ENCODE measurements around the gene MPPE1.
A peak's percentile ranks its signal among the peaks of the same experiment; 100 is the strongest.

Gene MPPE1

DNA sequence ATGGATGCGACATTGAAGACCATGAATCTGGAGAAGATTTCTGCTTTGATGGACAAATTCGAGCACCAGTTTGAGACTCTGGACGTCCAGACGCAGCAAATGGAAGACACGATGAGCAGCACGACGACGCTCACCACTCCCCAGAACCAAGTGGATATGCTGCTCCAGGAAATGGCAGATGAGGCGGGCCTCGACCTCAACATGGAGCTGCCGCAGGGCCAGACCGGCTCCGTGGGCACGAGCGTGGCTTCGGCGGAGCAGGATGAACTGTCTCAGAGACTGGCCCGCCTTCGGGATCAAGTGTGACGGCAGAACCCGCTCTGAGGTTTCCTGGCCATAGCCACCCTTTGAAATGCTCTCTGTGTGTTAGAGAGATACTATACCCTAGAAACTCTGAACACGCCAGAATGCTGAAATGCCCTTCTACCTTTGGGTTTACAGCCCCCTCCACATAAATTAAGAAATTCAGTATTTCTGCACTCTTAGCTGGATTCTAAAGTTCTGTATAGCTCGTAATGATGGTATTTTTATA, 56.2 kb downstream of the MPPE1 start:
- DNase-seq, result peak; percentile 61

DNA sequence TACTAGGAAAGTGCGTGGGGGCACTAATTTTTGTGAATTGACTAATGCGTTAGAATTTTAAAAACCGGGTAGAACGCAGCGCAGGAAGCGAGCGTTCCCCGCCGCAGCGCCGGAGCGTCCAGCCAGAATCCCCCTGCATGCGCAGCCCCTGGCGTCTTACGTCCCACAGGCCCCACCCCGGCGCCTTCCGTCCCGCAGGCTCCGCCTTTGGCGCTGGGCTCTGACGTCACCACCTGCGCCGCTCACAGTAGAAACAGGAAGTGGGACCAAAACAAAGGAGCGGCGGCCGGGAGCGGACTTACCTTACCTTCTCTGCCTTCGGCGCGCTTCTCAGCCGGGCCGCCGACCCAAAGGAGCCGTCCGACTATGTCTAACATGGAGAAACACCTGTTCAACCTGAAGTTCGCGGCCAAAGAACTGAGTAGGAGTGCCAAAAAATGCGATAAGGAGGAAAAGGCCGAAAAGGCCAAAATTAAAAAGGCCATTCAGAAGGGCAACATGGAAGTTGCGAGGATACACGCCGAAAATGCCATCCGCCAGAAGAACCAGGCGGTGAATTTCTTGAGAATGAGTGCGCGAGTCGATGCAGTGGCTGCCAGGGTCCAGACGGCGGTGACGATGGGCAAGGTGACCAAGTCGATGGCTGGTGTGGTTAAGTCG, 56.8 kb downstream of the MPPE1 start, which contains the start of gene CHMP1B:
Gene CHMP1B, plus strand, starts transcription at position 268 of the 660 bp plus-strand sequence. Its CDS starts 99 bp downstream, at position 367.
- peak; percentile 99 for DNase-seq

DNA sequence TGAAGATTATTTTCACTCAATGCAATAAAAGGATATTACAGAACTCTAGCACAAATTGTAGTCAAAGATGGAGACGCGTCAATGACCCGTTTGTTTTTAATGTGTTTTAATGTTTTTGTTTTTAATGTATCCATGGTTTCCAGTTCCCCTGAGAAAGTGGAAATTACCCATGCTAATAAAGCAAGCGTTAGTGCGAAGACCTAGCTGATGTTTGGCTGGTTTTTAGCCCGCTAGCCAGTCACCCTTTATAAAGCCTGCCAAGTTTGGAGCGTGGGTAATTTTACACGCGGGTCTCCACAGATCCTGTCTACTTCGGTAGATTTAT, 57.3 kb downstream of the MPPE1 start:
- DNase-seq, result peak; percentile 77

DNA sequence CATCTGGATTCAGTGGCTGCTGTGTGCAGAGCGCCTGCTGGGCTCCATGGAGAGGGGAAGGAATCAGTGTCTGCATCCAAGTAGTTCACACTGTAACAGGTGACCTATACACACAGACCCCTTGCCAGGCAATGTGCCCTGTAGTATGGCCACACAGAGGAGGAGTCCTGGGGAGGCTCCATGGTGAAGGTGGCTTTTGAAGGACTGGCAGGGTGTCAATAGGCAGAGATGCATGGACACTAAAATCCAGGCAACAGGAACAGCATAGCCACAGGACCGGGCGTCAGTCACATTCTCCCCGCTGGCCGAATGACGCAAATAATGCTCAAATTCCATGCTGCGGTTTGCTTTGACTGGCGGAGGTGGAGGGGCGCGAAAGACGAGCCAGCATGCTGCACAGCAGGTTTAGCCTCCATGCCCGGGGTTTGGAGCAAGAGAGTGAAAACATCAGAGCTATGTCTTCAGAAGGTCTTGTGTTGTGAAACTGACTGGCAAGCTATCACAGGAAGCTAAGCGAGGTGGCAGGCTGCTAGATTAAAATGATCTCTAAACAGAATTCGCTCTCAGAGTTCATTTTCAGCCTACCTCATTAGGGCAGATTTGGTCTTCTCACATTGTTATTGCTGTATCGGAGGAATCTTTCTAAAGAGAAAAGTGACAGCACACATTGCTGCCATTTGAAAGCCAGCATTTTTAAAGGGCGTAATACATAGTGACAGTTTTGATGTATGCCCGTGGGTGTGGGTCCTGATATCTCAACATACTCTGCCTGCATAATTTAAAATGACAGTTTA, 58.1 kb downstream of the MPPE1 start:
- peak; percentile 86 for DNase-seq

DNA sequence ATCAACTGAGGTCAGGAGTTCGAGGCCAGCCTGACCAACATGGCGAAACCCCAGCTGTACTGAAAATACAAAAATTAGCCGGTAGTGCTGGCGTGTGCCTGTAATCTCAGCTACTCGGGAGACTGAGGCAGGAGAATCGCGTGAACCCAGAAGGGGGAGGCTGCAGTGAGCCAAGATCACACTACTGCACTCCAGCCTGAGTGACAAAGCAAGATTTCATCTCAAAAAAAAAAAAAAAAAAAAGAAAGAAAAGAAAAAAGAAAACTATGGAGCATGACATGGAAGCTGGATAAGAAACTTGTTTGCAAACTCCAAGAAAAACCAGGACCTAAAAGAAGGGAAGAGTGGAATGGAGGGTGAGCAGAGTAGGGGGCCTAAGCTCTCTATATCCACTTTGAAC, 58.8 kb downstream of the MPPE1 start:
- DNase-seq, result no peak

DNA sequence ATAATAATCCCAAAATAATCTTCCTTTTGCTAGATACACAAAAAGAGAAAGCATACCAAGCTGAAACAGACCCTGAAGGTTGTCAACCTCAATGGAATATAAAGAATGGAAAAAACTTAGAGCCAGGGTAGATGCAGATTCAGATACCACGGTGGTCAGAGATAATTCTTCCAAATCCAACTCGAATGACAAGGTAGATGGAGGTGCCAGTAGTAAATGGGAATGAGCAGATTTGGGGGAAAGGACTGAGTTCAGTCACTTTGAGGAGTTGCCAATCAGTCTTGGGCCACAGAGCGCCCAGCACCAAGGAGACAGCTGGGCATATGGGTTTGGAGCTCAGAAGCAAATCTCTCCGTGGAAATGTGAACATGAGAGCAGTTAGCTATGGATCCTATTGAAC, 60.3 kb downstream of the MPPE1 start:
- no peak for DNase-seq

DNA sequence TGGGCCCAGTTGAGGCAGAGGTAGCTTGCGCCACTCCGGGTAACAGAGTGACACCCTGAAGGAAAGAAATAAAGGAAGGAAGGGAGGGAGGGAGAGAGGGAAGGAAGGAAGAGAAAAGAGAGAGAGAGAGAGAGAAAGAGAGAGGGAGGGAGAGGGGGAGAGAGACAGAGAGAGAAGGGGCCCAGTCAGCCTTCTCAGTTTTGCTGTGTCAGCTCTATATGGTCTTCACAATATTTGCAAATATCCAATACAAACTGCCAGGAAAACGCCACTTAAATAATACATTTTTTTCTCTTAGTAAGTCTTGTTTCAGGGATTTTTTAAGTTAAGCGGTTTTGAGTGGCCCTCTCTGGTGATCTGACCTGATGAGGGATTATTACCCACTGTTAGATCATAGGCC, 62.5 kb downstream of the MPPE1 start:
- no peak for DNase-seq

DNA sequence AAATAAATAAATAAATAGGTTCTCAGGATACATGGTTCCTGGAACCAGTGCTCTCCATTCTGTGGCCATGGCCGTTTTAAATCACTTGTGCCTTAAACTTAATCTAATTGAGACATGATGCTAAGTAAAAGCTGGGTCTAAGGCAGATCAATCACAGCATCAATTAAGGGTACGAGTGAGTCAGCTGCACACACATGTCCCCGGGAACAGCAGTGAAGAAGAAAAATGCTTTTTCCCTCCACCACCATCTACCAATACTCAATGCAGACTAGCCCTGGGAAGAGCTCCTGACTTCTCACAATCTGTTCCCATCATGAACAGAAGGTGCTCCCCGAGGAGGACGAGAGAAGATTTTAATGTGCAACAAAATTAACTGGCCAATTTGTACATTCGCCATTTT, 63.7 kb downstream of the MPPE1 start:
- DNase-seq, result no peak

DNA sequence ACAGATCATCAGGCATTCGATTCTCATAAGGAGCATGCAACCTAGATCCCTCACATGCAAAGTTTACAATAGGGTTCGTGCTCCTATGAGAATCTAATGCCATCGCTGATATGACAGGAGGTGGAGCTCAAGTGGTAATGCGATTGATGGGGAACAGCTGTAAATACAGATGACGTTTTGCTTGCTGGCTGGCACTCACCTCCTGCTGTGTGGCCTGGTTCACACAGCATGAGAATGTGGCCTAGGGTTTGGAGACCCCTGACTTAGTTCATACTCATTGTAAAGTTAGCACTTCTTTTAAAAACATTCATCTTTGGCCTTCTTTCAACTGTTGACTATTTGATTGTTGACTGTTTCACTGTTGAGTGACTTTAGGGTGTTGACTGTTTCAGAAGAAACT, 65.6 kb downstream of the MPPE1 start:
- no peak for DNase-seq

DNA sequence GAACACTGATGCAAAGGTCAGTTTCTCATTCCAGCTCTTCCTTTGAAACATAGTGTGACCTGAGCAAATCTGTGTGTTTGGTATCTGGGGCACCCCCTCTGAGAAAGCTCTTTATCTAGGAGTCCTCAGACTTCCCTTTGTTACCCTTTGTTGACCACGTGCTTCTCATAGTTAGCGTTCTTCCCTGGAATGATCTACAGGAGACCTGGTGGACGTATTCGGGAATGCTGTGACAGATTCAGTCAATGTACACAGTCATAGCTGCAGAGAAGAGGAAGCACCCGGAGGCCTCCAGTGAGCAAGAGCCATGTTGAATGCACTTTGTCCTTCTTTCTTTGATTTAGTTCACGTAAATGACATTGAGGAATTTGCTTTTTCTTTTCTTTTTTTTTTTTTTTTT, 67.6 kb downstream of the MPPE1 start:
- DNase-seq, result no peak

DNA sequence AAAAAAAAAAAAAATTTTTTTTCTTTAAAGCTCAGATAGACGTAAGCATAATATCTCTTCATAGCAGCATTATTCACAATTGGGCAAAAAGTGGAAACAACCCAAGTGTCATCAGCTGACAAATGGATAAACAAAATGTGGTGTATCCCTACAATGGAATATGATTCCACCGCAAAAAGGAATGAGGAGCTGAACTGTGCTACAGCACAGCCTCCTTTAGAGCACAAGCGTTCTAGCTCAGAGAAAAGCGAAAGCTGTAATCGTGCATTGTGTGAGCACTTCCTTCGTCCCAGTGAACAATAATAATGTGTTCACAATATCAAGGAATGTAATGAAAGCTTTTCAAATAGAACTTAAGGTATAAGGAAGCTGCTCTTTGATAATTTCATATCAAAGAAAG, 68.6 kb downstream of the MPPE1 start:
- DNase-seq, result no peak

DNA sequence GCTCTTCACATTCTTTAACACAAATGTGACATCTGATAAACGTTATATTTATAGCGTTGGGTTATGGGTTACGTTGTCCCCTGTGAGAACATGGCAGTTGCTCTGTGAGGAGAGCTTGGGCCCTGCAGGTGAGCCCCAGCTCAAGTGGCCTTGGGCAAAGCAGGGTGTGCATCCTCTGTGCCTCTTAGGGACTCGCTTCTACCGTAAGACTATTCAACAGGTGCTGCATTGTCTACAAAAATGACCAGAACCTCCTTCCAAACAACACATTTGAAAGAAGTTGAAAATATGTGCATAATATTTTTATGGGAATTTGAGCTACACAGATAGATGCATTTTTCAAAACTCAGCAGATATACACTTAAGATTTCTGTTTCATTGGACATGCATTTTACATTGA, 73.3 kb downstream of the MPPE1 start:
- DNase-seq, result no peak
